ENCODE measurements around the gene ZNF319.
A peak's percentile ranks its signal among the peaks of the same experiment; 100 is the strongest.

ZNF319 gene

DNA sequence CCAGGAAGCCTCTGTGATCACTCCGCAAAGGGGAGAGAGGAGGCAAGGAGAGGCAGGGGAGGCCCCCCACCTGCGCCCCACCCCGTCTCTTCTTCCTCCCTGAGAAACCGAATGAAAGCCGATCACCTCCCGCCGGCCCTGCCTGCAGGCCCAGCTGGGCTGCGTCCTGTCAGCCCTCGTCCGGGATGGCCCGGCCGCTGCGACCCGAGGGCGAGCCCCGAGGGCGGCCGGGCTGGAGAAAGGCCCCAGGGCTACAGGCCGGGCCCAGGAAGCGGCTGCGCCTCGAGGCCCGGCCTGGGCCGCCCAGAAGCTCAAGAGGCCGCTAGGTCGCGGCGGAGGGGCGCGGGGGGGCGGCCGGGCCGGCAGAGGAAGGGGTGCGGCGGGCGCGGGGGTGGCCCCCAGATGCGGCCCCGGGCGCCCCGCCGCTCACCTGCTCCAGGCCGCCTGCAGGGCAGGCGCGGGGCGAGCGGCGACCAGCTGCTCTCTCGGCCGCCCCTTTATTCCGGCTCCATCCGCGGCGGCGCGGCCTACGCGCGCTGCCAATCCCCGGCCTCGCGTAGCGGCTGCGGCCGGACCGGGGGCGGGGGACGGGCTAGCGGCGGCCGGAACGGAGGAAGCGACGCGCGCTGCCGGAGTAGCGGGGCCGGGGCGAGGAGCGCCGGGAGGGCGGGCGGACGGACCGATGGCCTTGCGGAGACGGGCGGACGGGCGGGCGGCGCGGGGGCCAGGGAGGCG lies at the start of gene ZNF319:
TSS of gene ZNF319 (minus strand) at position 702 of the 735 bp plus-strand sequence. CDS start 2,407 bp downstream, outside the sequence.
- DNase-seq, result no peak

DNA sequence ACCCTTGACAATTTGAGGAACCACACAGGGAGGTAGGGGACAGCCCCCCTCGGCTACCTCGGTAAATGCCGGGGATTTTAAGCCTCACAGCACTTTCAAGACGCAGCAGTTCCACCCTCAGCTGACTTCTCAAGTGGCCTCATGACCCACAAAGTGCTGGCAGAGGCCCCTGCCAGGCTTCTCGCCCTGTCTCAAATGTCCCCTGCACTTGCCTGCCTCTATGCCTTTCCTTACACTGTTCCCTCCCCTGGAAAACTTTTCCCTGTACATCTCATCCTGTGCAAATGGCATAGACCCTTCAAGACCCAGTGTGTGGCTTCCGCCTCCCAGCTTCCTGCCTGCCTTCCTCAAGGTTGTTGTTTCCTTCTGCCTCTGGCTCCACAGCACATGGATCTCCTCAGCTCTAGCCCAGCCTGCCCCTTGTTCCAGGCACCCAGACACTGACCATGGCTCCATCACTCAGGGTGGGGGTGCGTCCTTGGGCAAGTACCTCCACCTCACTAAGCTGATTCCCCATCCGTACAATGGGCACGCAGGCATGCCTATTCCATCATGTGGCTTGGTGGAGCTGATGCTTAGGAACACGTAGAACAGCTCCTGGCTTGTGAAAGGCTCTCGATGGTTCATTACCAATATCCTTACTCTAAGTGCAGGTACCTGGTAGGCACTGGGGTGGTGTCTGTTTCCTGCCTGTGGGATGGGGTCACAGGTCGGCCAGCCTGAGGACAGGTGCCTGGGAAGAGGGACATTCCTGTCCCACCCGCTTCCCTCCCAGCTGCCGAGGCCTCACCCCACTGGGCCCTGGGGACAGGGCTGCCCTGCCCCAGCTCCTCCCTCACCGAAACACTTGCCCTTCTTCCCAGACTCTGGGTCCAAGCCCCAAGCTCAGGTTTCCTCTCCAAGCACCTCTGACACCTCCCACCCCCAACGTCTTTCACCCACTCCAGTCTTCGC lies 49.0 kb upstream of the ZNF319 start:
- DNase-seq, result peak; percentile 60

DNA sequence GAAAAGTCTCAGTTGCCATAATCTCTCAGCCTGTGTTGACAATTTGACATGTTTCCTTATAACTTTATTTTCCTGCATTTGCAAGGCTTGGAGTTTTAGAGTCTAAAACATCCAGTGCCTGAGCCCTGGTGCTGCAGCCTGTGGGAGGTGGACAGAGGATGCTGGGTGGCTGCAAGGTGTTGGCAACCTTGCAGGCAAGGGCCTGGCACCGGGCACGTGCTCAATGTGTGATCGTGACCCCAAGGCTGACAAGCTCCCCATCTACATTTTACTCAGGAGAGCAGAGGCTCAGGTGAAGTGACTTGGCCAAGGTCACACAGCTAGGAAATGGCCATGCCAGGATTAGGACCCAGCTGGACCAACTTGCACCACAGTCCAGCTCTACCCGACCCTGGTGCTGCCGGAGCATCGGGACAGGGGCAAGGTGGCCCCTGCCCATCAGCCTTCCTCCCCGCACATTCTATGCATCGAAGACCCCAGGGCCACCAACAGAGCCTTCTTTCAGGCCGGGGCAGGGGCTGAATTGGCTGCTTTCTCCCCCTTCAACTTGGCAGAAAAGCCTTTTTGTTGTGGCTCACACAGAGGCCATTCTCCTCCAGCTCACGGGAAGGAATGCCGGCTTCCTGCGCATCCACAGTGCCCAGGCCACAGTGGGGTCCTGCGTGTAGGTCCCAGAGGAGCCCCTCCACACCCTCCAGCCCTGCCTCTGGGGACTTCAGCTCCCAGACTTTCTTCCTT lies 48.2 kb upstream of the ZNF319 start:
- no peak for DNase-seq

DNA sequence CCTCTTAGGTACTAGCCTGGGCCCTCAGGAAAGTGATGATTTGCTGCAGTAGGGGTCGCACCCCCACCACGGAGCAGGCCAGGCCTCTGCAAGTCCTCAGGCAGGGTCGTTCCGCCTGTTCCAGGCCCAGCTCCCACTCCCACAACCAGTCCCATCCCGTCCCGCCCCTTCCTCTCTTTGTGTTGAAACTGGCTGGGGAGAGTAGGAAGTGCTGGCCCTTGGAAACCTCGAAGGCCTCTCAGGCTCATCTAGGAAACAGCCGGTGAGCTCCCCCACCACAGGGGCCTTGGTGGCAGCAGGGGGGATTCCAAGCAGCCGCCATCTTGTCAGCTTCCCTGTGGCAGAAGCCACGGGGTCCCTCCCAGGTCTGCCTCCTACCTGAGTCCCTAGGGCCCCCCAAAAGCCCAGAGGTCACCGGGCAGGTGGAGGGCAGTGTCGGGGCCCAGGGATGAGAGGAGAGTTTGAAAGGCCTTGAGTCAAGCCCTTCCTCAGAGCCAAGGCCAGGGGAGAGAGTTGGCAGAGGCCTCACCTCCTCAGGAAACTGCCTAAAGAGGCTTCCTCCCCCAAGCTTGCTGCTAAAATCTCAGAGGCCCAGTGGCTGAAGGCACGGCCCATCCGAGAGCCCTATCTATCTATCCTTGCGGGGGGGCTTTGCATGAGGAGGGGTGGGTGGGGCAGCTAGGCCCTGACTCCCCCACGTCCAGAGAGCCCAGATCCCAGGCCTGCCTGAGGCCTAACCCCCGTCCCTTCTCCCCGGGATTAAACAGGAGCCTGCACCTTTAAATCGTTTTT lies 47.3 kb upstream of the ZNF319 start:
- DNase-seq, result no peak

DNA sequence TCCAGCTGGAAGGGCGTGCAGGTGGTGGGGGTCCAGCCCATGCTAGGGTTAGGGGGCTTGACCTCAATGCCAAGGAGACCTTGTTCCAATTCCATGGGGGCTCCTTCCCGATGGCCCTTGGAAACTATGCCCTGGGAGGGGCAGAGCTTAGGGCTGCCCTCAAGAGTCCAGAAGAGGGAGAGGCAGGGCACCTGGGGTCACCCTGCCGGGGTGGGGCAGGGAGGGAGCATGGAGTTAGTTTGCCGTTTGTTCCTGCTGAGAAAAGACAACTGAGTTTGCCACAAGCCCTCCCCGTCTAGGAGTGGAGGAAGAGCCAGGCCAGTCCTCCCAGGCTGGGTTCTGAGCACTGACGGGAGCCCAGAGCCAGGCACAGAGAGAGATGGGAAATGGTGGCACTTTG lies 46.5 kb upstream of the ZNF319 start:
- DNase-seq, result no peak

DNA sequence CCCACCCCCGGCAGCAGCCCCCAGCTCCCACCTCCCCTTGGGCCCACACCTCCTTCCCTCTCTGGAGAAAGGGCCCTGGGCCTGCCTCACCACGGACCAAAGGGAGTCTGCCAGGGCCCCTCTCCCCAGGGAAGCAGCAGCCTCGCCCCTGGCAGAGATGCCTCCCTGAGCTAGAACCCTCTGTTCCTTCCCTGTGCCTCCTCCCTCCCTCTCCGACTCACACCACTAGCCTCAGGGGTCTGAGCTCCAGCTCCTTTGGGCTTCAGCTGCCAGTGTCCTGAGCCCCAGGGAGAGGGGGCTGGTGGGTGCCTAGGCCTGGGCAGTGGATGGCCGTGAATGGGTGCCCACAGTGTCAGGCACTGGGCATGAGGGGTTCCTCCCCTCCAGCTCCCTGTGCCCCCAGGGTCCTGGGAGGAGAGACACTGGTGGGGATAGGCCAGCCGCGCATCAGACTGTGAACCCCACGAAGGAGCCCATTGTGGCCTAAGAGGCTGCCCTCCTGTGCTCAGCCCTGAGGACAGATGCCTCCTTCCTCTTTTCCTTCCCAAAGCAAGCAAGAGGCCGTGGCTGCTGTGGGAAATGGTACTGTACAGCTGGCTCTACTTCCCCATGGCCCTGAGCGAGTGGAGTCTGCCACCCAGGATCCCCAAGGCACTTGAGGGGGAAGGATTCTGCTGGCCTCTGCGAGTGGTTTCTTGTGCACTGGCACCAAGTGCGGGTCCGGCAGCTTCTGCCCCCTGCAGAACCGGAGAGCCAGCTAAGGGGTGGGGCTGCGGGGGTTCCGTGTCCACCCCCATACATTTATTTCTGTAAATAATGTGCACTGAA lies 45.8 kb upstream of the ZNF319 start:
- DNase-seq, result no peak

DNA sequence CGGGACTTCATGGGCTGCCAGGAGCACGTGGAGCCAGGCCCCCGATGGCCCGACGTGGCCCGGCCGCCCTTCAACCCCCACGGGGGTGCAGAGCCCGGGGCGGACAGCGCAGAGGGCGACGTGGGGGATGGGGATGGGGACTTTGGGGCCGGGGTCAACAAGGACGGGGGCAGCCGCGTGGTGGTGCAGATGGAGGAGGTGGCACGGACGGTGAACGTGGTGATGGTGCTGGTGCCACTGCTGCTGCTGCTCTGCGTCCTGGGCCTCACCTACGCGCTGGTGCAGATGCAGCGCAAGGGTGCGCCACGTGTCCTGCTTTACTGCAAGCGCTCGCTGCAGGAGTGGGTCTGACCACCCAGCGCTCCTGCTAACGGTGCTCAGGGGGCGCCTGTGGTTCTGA lies 44.6 kb upstream of the ZNF319 start:
- DNase-seq, result no peak

DNA sequence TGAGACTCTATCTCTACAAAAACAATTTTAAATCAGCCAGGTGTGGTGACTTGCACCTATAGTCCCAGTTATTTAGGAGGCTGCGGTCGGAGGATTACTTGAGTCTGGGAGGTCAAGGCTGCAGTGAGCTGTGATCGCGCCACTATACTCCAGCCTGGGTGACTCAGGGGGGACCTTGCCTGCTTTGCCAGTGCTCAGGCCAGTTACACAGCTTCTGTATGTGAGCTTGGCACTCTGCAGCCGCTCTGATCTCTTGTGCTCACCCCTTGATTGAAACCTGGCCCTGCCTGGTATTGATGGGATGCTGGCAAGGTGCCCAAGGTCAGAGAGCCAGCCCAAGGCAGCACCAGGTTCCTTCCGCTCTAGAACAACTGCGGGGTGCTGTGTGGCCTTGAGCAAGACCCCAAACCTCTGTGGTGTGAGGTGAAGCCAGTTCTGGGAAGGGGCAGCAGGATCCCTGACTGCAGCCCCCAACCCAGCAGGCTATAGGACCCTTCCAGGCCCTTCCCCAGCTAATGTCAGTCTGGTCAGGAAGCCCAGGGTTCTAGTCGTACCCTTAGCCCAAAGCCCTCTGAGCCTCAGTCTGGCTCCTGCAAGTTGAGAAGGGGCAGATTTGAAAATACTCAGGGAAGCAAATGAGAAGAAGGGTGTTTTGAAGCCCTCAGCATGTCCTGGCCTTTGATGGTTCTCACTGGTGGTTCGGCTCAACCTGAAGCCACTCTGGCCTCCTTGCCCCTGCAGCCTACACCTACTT lies 44.0 kb upstream of the ZNF319 start:
- no peak for DNase-seq

DNA sequence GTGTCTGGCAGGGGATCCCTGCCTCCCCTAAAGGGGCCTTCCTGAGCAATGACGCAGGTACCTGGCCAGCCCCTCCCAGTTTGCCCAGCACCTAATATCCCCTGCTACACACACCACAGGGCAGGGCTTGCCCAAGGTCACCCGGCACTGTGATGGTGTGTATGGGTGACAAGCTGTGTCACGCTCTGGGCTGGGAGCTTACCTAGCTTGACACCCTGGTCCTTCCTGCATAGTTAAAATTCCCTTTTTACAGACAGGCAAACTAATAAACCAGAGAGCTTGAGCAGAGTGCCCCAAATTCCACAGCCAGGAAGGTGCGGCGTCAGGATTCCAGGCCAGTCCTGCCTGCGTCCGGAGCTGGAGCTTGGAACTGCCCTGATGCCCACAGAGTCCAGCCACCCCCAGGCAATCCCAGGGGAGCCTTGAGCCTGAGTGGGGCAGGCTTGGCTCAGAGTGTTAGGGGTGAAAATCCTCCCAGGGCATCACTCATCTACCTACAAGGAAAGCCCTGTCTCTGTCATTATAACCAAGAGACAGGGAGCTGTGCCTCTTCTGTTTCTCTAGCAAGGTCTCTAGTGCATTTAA lies 43.2 kb upstream of the ZNF319 start:
- no peak for DNase-seq

DNA sequence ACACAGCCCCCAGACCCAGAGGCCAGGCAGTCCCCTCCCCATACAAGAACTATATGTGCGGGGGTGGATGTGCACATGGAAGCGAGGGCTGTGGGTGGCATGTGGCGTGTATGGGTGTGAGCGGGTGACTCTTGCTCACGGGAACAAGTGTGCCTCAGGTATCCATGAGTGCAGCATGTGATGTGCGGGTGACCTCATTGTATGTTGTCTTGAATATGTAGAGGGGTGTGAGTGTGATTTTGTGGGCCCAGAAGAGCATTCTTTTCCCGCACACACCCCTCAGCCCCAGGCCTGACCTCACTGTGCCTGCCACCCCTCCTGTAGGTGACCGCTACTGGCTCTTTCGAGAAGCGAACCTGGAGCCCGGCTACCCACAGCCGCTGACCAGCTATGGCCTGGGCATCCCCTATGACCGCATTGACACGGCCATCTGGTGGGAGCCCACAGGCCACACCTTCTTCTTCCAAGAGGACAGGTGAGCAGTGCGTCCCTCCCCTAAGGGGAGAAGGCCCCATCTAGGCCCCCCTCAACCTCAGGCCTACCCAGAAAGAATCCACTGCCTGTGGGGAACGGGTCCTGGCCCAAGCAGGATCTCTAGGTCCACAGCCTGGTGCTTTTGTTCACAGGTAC lies 42.5 kb upstream of the ZNF319 start:
- no peak for DNase-seq

DNA sequence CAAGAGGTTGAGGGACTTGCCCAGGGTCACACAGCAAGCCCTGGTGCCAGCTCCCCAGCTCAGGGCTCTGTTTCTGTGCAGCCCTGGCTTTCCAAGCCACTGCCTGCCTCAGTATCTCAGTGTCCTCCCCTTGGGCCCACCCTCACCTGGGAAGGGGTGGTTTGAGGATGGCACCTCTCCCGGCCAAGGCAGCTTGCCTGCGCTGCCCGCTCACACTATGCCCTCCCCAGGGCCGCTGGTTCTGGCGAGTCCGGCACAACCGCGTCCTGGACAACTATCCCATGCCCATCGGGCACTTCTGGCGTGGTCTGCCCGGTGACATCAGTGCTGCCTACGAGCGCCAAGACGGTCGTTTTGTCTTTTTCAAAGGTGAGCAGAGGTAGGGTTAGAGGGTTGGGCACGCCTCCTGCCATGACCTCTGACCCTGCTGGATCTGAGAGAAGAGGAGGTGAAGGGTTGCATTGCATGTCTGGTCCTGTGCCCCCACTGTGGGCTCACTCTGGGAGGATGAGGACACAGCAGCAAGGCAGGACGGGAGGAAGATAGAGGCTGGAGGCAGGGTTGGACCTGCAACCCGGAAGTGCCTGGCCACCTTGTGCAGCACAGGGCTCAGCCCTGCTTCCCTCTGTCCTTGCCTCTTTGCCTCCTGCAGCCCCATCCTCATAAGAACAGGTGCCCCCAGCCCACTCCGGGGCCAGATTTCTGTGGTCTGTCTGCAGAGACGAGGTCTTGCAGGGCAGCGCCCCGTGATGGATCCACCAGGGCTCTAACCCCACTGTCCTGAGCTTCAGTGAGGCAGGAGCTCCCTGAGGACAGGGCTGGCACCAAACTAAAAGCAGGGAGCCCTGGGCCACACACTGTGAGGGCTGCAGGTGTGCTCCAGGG lies 41.8 kb upstream of the ZNF319 start:
- no peak for DNase-seq

DNA sequence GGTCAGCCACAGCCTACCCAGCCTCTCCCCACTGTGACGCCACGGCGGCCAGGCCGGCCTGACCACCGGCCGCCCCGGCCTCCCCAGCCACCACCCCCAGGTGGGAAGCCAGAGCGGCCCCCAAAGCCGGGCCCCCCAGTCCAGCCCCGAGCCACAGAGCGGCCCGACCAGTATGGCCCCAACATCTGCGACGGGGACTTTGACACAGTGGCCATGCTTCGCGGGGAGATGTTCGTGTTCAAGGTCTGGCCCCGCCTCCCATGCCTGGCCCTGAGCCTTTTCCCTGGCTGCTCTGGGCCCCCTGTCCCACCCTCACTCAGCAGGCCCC lies 41.1 kb upstream of the ZNF319 start:
- no peak for DNase-seq

DNA sequence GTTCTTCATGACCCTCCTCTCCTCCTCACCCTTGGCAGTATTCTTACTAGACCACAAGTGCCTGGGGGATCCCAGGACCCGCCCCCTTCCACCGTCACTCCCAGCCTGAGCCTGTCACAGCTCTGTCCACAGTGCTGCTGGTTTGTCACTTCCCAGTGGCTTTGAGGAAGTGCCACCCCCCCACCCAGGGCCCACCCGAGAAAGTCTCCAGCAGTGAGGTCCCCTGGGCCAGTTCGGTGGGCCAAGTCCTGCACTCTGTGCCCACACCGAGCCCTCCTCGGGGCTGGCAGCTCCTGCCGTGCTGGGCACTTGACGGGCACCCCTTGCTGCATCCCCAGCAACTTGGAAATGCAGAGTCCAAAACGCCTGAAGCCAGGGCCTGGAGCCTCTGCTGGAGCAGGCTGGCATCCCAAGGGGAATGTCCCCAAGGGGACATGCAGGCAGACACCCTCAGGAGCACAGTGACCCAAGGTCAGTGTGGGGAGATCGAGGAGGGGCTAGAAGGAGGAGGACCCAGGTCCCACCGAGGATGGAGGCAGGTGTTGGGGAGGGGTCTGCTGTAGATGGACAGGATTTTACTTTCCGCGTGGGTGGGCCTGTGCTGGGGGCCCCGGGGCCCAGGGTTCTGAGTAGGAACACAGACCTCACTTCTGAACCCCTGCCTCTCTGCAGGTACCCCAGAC lies 40.6 kb upstream of the ZNF319 start:
- no peak for DNase-seq

DNA sequence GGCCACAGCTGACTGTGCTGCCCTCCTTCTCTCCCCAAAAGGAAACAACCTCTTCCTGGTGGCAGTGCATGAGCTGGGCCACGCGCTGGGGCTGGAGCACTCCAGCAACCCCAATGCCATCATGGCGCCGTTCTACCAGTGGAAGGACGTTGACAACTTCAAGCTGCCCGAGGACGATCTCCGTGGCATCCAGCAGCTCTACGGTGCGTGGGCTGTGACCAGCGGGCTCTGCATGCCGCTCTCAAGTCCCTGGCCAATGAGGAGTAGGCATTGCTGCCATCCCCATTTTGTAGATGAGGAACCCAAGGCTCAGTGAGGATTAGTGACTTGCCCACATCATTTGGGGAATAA lies 40.0 kb upstream of the ZNF319 start:
- no peak for DNase-seq

DNA sequence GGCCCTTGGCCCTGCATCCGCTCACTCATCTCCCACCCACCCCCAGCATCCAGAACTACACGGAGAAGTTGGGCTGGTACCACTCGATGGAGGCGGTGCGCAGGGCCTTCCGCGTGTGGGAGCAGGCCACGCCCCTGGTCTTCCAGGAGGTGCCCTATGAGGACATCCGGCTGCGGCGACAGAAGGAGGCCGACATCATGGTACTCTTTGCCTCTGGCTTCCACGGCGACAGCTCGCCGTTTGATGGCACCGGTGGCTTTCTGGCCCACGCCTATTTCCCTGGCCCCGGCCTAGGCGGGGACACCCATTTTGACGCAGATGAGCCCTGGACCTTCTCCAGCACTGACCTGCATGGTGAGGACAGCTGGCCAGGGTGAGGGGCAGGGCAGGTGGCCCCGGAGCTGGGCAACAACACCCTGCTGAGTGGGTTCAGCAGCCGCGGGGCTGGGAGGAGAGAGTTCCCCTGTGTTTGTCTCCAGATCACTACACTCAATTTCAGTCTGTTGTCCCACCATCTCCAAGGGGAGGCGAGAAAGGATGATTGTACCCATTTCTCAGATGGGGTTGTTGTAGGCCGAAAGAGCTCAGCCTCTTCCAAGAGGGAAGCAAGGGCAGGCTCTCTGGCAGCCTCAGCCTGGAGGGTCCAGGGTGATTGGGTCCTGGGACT lies 39.5 kb upstream of the ZNF319 start:
- DNase-seq, result no peak

DNA sequence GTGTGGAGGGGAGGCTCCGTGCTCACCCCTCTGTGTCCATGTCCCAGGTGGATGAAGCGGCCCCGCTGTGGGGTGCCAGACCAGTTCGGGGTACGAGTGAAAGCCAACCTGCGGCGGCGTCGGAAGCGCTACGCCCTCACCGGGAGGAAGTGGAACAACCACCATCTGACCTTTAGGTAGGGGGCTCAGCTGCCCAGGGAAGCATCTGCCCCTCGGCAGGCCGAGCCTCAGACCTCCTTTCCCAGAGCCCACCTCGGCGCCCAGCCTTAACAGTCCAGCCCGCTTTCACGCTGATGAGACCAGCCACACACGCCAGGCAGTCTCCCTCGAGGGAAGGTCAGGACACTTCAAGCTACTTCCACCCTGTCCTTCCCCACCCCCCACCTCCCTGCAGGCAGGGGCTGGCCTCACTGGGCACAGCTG lies 37.8 kb upstream of the ZNF319 start:
- no peak for DNase-seq

DNA sequence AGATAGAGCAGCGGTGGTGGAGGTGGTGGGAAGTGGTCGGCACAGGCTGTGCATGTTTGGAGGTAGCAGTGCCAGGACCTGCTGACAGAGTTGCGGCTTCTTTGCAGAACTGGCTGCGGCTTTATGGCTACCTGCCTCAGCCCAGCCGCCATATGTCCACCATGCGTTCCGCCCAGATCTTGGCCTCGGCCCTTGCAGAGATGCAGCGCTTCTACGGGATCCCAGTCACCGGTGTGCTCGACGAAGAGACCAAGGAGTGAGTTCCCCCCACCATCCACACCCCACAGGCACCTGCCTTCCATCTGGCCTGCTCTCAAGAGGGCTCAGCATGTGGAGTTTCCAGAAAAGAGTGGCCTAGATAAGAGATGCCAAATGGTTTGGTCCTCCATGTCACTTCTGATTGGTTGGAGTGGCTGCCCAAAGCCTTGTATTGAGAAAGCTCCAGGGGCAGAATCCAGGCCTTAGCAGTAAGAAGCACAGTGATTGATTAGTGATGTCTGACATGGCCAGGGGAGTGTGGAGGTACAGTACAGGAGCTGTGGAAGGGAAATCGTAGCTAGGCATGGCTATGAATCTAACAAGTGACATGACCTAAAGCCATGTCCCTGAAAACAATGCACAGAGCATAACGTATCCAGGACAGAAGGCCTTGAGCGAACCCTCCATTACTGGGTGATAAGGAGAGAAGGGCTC lies 37.0 kb upstream of the ZNF319 start:
- no peak for DNase-seq

All from DMS79 treated with DMSO at 0.1 percent for 48 hours (cell line).